Duodenal mucosa (tissue), 2 donors: Measurements from ENCODE around the gene RIOK3.
"Not testable (repeated sequence)": the region's sequence is repeated elsewhere in the genome, so short reads cannot be mapped to it uniquely, and the experiment has no call there.

ENCODE experiments used
- H3K27ac ChIP-seq: one replicate; pipeline ENCODE4 v1.7.0; 2013; ENCODE audit warnings: low read depth, low read length
- H3K27me3 ChIP-seq, 2 donors: one replicate each; pipeline ENCODE4 v1.7.0; 2013; ENCODE audit warnings: low read length in 2 of 2, control low read depth in 1 of 2; ENCODE audit not compliant: insufficient read depth in 2 of 2, control insufficient read depth in 1 of 2
- H3K36me3 ChIP-seq, 2 donors: one replicate each; pipeline ENCODE4 v1.7.0; 2013; ENCODE audit warnings: low read length in 2 of 2, control low read depth in 1 of 2; ENCODE audit not compliant: insufficient read depth in 2 of 2, control insufficient read depth in 1 of 2
- H3K4me1 ChIP-seq, 2 donors: one replicate each; pipeline ENCODE4 v1.7.0; 2013; ENCODE audit warnings: low read length in 2 of 2, control low read depth in 1 of 2; ENCODE audit not compliant: insufficient read depth in 2 of 2, control insufficient read depth in 1 of 2
- H3K4me3 ChIP-seq, 2 donors: one replicate each; pipeline ENCODE4 v1.7.0; 2013; ENCODE audit warnings: low read length in 2 of 2, low read depth in 1 of 2
- H3K9ac ChIP-seq, 2 donors: one replicate each; pipeline ENCODE4 v1.7.0; 2013; ENCODE audit warnings: low read length in 2 of 2, low read depth in 1 of 2
- H3K9me3 ChIP-seq, 2 donors: one replicate each; pipeline ENCODE4 v1.7.0; 2013; ENCODE audit warnings: low read length in 2 of 2, control low read depth in 1 of 2; ENCODE audit not compliant: control insufficient read depth in 1 of 2

RIOK3 gene

GRCh38 chr18:23468753-23469459 is 15.8 kb downstream of the RIOK3 start:
- no peak overlapping the region for H3K9ac ChIP-seq
- H3K4me1 ChIP-seq: no peaks in the 10 kb centered on the region
- no peak overlapping the region for H3K27ac ChIP-seq
- H3K4me3 ChIP-seq: no peak overlapping the region
- H3K9me3 ChIP-seq: no peaks in the 10 kb centered on the region
- no peaks in the 10 kb centered on the region for H3K27me3 ChIP-seq
- peaks cover 48 to 89% of the 10 kb centered on the region in 2 donors for H3K36me3 ChIP-seq

GRCh38 chr18:23470620-23471387 is 17.7 kb downstream of the RIOK3 start:
- Histone ChIP-seq H3K27me3 (no peaks in the 10 kb centered on the region), H3K36me3 (peaks cover 45 to 89% of the 10 kb centered on the region in 2 donors), H3K9me3 (no peaks in the 10 kb centered on the region)

DNA sequence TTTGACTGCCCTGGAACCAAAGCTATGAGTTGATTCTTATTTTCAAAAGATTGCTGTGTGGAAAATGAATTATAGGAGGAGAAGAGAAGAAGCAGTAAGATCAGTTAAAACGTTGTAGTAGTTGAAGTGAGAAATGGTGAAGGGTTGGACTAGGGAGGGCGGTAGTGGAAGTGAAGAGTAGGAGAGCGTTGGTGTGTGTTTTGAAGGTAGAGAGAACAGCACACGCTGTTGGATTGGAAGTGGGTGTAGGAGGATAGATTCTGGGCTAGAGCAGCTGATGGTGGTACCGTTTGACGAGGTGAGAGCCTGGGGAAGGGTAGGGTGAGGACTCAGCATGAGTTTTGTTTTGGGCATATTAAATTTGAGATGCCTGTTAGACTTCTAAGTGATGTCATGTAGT is 18.4 kb downstream of the RIOK3 start:
- Histone ChIP-seq H3K9ac (no peak overlapping the region), H3K4me3 (no peak overlapping the region), H3K9me3 (no peaks in the 10 kb centered on the region), H3K36me3 (peaks cover 45 to 89% of the 10 kb centered on the region in 2 donors), H3K27me3 (no peaks in the 10 kb centered on the region), H3K27ac (no peak overlapping the region), H3K4me1 (no peaks in the 10 kb centered on the region)

More at GRCh38 chr18:23470620-23471387, 17.7 kb downstream of the RIOK3 start:
- H3K4me3 ChIP-seq: no peak overlapping the region
- H3K9ac ChIP-seq: no peak overlapping the region
- H3K27ac ChIP-seq: no peak overlapping the region
- no peaks in the 10 kb centered on the region for H3K4me1 ChIP-seq

DNA sequence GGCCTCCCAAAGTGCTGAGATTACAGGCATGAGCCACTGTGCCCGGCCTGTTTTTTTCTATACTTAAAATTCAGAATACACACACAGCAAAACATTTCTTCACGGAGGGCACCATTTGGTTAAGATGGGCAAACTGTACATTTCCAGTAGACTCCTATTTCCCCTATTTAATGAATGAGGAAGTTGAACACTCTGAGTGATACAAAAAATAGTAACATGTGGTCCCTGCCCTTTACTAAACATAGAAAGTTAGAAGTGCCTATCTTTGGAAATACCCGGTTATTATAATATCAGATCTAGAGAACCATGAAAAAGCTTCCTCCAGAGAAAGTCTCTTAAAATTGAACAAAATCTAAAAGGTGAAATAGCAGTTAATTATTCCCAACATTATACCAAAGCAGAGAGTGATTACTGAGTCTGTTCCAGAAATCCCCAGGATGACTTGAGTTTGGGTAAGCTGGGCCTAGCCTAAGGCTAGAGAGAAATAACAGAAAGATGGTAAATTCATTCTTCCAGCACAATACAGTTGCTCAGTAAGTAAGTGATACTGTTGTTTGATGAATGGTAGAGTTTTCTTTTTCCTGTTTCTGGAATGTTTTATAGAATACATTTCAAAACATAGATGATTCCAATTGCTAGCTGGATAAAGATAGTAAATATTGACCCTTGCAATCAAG is 26.9 kb downstream of the RIOK3 start:
- H3K27me3 ChIP-seq: no peaks in the 10 kb centered on the region
- H3K9me3 ChIP-seq: no peaks in the 10 kb centered on the region
- H3K27ac ChIP-seq: no peak overlapping the region
- no peak overlapping the region for H3K4me3 ChIP-seq
- H3K36me3 ChIP-seq: peaks cover 38 to 78% of the 10 kb centered on the region in 2 donors
- H3K9ac ChIP-seq: no peak overlapping the region
- H3K4me1 ChIP-seq: no peaks in the 10 kb centered on the region

GRCh38 chr18:23484561-23485182 is 31.6 kb downstream of the RIOK3 start:
- Histone ChIP-seq H3K27ac (no peak overlapping the region), H3K36me3 (peaks cover 16 to 33% of the 10 kb centered on the region in 2 donors), H3K9me3 (no peaks in the 10 kb centered on the region), H3K4me3 (no peak overlapping the region), H3K27me3 (no peaks in the 10 kb centered on the region), H3K9ac (no peak overlapping the region), H3K4me1 (peaks cover 0 to 4% of the 10 kb centered on the region in 2 donors)

- Histone ChIP-seq H3K9me3 (no peaks in the 10 kb centered on the region), H3K9ac (no peak overlapping the region), H3K27ac (no peak overlapping the region), H3K36me3 (peaks cover 9 to 26% of the 10 kb centered on the region in 2 donors), H3K27me3 (no peaks in the 10 kb centered on the region), H3K4me1 (peaks cover 0 to 4% of the 10 kb centered on the region in 2 donors), H3K4me3 (no peak overlapping the region)
These were observed 32.3 kb downstream of the RIOK3 start for GRCh38 chr18:23485386-23485785.

- H3K9me3 ChIP-seq: no peaks in the 10 kb centered on the region
- peaks cover 0 to 4% of the 10 kb centered on the region in 2 donors for H3K36me3 ChIP-seq
- H3K4me3 ChIP-seq: peak overlapping the region; percentile 33 to 46
- H3K27me3 ChIP-seq: no peaks in the 10 kb centered on the region
- peaks cover 0 to 4% of the 10 kb centered on the region in 2 donors for H3K4me1 ChIP-seq
- H3K27ac ChIP-seq: peak overlapping the region; percentile 20
- H3K9ac ChIP-seq: peak overlapping the region in 1 of 2 donors; percentile 33
These were observed 34.9 kb downstream of the RIOK3 start for GRCh38 chr18:23487738-23488570.

DNA sequence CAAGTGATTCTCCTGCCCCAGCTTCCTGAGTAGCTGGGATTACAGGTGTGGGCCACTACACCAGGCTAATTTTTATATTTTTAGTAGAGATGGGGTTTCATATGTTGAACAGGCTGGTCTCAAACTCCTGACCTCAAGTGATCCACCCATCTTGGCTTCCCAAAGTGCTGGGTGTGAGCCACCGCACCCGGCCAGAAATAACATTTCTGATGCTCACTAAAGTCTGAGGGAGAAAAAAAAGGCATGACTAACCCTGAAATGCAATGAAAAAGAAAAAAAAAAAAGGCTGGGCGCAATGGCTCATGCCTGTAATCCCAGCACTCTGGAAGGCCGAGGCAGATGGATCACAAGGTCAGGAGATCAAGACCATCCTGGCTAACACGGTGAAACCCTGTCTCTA is 36.5 kb downstream of the RIOK3 start:
- not testable (repeated sequence) for H3K4me1 ChIP-seq, H3K36me3 ChIP-seq, H3K27ac ChIP-seq, H3K9ac ChIP-seq, H3K27me3 ChIP-seq, H3K4me3 ChIP-seq, H3K9me3 ChIP-seq

GRCh38 chr18:23493654-23494053 is 40.6 kb downstream of the RIOK3 start:
- Histone ChIP-seq H3K4me3 (no peak overlapping the region), H3K36me3 (no peaks in the 10 kb centered on the region), H3K9ac (no peak overlapping the region), H3K9me3 (no peaks in the 10 kb centered on the region), H3K27me3 (no peaks in the 10 kb centered on the region), H3K27ac (no peak overlapping the region), H3K4me1 (peaks cover 3 to 5% of the 10 kb centered on the region in 2 donors)
